ENCODE measurements around the gene ETDA. TPM values are rescaled to one million over a fixed set of nuclear protein-coding genes. Genes with fewer than 3 reads are reported as not detected.
"Not testable (repeated sequence)": the region's sequence is repeated elsewhere in the genome, so short reads cannot be mapped to it uniquely, and the experiment has no call there.

ETDA gene
- not detected for total RNA-seq

- not testable (repeated sequence) for H3K4me3 Mint-ChIP-seq; DNase-seq; H3K27me3 Mint-ChIP-seq (ENCODE audit: low read depth); H3K27ac Mint-ChIP-seq; ATAC-seq (replicated peaks in 1 of 2); H3K4me1 Mint-ChIP-seq (ENCODE audit: low read depth); H3K36me3 Mint-ChIP-seq (ENCODE audit: insufficient read depth in 2 of 2); H3K9me3 Mint-ChIP-seq
These were observed at the start of gene ETDA for GRCh38 chrX:135252011-135252518. Gene ETDA (plus strand): TSS chrX:135252061. CDS start chrX:135253277, 1,216 bp downstream.

GRCh38 chrX:135206427-135206826 is 45.4 kb upstream of the ETDA start:
- ATAC-seq (replicated peaks in 1 of 2); H3K36me3 Mint-ChIP-seq (ENCODE audit: insufficient read depth in 2 of 2): not testable (repeated sequence)
- peak; percentile 13 to 20 for DNase-seq

GRCh38 chrX:135213200-135213844 is 38.5 kb upstream of the ETDA start:
- peaks cover 38% of the 10 kb centered on the region for H3K27me3 Mint-ChIP-seq (ENCODE audit: low read depth)
- peaks cover 33% of the 10 kb centered on the region for H3K4me1 Mint-ChIP-seq (ENCODE audit: low read depth)
- H3K9me3 Mint-ChIP-seq = no peaks in the 10 kb centered on the region
- H3K4me3 Mint-ChIP-seq = peak overlapping the region; percentile 34 to 80
- ATAC-seq (replicated peaks in 1 of 2) (peak; percentile 91), DNase-seq (peak; percentile 40 to 58)
- no peaks in the 10 kb centered on the region for H3K36me3 Mint-ChIP-seq (ENCODE audit: insufficient read depth in 2 of 2)
- peak overlapping the region; percentile 89 for H3K27ac Mint-ChIP-seq

More at GRCh38 chrX:135206427-135206826, 45.4 kb upstream of the ETDA start:
- peaks cover 81% of the 10 kb centered on the region for H3K27me3 Mint-ChIP-seq (ENCODE audit: low read depth)
- H3K4me3 Mint-ChIP-seq; H3K27ac Mint-ChIP-seq; H3K4me1 Mint-ChIP-seq (ENCODE audit: low read depth); H3K9me3 Mint-ChIP-seq: not testable (repeated sequence)

GRCh38 chrX:135245989-135246388 is 5.9 kb upstream of the ETDA start:
- ATAC-seq (replicated peaks in 1 of 2) = not testable (repeated sequence)

GRCh38 chrX:135256087-135256684 is 4.3 kb downstream of the ETDA start:
- H3K36me3 Mint-ChIP-seq (ENCODE audit: insufficient read depth in 2 of 2); H3K9me3 Mint-ChIP-seq; H3K4me1 Mint-ChIP-seq (ENCODE audit: low read depth); H3K4me3 Mint-ChIP-seq; H3K27me3 Mint-ChIP-seq (ENCODE audit: low read depth); DNase-seq; H3K27ac Mint-ChIP-seq: not testable (repeated sequence)
- ATAC-seq (replicated peaks in 1 of 2) = peak in 1 of 2 donors; percentile 74

More at GRCh38 chrX:135245989-135246388, 5.9 kb upstream of the ETDA start:
- H3K36me3 Mint-ChIP-seq (ENCODE audit: insufficient read depth in 2 of 2); H3K9me3 Mint-ChIP-seq; H3K4me3 Mint-ChIP-seq; H3K27ac Mint-ChIP-seq; H3K4me1 Mint-ChIP-seq (ENCODE audit: low read depth); H3K27me3 Mint-ChIP-seq (ENCODE audit: low read depth); DNase-seq: not testable (repeated sequence)

GRCh38 chrX:135256923-135257322 is 5.1 kb downstream of the ETDA start:
- Mint-ChIP-seq H3K27me3 (ENCODE audit: low read depth) (peaks cover 15% of the 10 kb centered on the region), H3K36me3 (ENCODE audit: insufficient read depth in 2 of 2) (peaks cover 0 to 5% of the 10 kb centered on the region in 2 donors), H3K9me3 (peaks cover 0 to 6% of the 10 kb centered on the region in 2 donors), H3K27ac (no peak overlapping the region), H3K4me1 (ENCODE audit: low read depth) (no peaks in the 10 kb centered on the region), H3K4me3 (no peak overlapping the region)
- no peak for DNase-seq
- ATAC-seq (replicated peaks in 1 of 2) = no peak

GRCh38 chrX:135257469-135257868 is 5.6 kb downstream of the ETDA start:
- Mint-ChIP-seq H3K27ac (no peak overlapping the region), H3K36me3 (ENCODE audit: insufficient read depth in 2 of 2) (peaks cover 0 to 6% of the 10 kb centered on the region in 2 donors), H3K9me3 (peaks cover 0 to 6% of the 10 kb centered on the region in 2 donors), H3K27me3 (ENCODE audit: low read depth) (peaks cover 20% of the 10 kb centered on the region), H3K4me1 (ENCODE audit: low read depth) (no peaks in the 10 kb centered on the region), H3K4me3 (no peak overlapping the region)
- DNase-seq = no peak
- no peak for ATAC-seq (replicated peaks in 1 of 2)

GRCh38 chrX:135260976-135261375 is 9.1 kb downstream of the ETDA start:
- H3K27ac Mint-ChIP-seq; H3K9me3 Mint-ChIP-seq; H3K4me1 Mint-ChIP-seq (ENCODE audit: low read depth); H3K36me3 Mint-ChIP-seq (ENCODE audit: insufficient read depth in 2 of 2); ATAC-seq (replicated peaks in 1 of 2); DNase-seq; H3K4me3 Mint-ChIP-seq: not testable (repeated sequence)
- H3K27me3 Mint-ChIP-seq (ENCODE audit: low read depth) = peaks cover 44% of the 10 kb centered on the region

- not testable (repeated sequence) for DNase-seq; H3K9me3 Mint-ChIP-seq; ATAC-seq (replicated peaks in 1 of 2); H3K4me1 Mint-ChIP-seq (ENCODE audit: low read depth); H3K27ac Mint-ChIP-seq; H3K36me3 Mint-ChIP-seq (ENCODE audit: insufficient read depth in 2 of 2); H3K4me3 Mint-ChIP-seq
- H3K27me3 Mint-ChIP-seq (ENCODE audit: low read depth) = peaks cover 53% of the 10 kb centered on the region
These were observed 11.5 kb downstream of the ETDA start for GRCh38 chrX:135263376-135263775.

- Mint-ChIP-seq H3K27me3 (ENCODE audit: low read depth) (peaks cover 53% of the 10 kb centered on the region), H3K4me1 (ENCODE audit: low read depth) (no peaks in the 10 kb centered on the region), H3K36me3 (ENCODE audit: insufficient read depth in 2 of 2) (peaks cover 2 to 10% of the 10 kb centered on the region in 2 donors), H3K4me3 (no peak overlapping the region), H3K27ac (no peak overlapping the region), H3K9me3 (peaks cover 0 to 10% of the 10 kb centered on the region in 2 donors)
- no peak for DNase-seq
- no peak for ATAC-seq (replicated peaks in 1 of 2)
These were observed 12.3 kb downstream of the ETDA start for GRCh38 chrX:135264206-135264605.

- ATAC-seq (replicated peaks in 1 of 2) (no peak), DNase-seq (no peak)
- Mint-ChIP-seq H3K27me3 (ENCODE audit: low read depth) (no peaks in the 10 kb centered on the region), H3K9me3 (peaks cover 4 to 5% of the 10 kb centered on the region in 2 donors), H3K4me3 (no peak overlapping the region), H3K36me3 (ENCODE audit: insufficient read depth in 2 of 2) (no peaks in the 10 kb centered on the region), H3K4me1 (ENCODE audit: low read depth) (no peaks in the 10 kb centered on the region), H3K27ac (no peak overlapping the region)
These were observed 21.3 kb downstream of the ETDA start for GRCh38 chrX:135273162-135273561.

- DNase-seq = no peak
- Mint-ChIP-seq H3K27me3 (ENCODE audit: low read depth) (no peaks in the 10 kb centered on the region), H3K4me1 (ENCODE audit: low read depth) (no peaks in the 10 kb centered on the region), H3K27ac (no peak overlapping the region), H3K36me3 (ENCODE audit: insufficient read depth in 2 of 2) (peaks cover 6 to 7% of the 10 kb centered on the region in 2 donors), H3K9me3 (peaks cover 14 to 17% of the 10 kb centered on the region in 2 donors), H3K4me3 (no peak overlapping the region)
- ATAC-seq (replicated peaks in 1 of 2) = no peak
These were observed 24.1 kb downstream of the ETDA start for GRCh38 chrX:135275973-135276372.

- no peak overlapping the region for H3K27ac Mint-ChIP-seq
- H3K4me1 Mint-ChIP-seq (ENCODE audit: low read depth) = no peaks in the 10 kb centered on the region
- DNase-seq = no peak
- ATAC-seq (replicated peaks in 1 of 2) = no peak
- peaks cover 10 to 16% of the 10 kb centered on the region in 2 donors for H3K9me3 Mint-ChIP-seq
- no peak overlapping the region for H3K4me3 Mint-ChIP-seq
- H3K27me3 Mint-ChIP-seq (ENCODE audit: low read depth) = no peaks in the 10 kb centered on the region
- peaks cover 26 to 41% of the 10 kb centered on the region in 2 donors for H3K36me3 Mint-ChIP-seq (ENCODE audit: insufficient read depth in 2 of 2)
These were observed 35.5 kb downstream of the ETDA start for GRCh38 chrX:135287266-135287823.
